Left lung (tissue), 10 donors: ENCODE results near the gene THAP6. TPM values are rescaled to one million over a fixed set of nuclear protein-coding genes. Genes with fewer than 3 reads are reported as not detected.
"Not testable (repeated sequence)": the region's sequence is repeated elsewhere in the genome, so short reads cannot be mapped to it uniquely, and the experiment has no call there.

Experiments used
- ATAC-seq: fragments of 200-7000 bp; cut with Tn5 transposase; one replicate; pipeline ENCODE4 v1.9.1; 2020; ENCODE audit warnings: moderate library complexity
- DNase-seq, 4 donors: peaks; one replicate each; pipeline ENCODE4 v3.0.0-alpha.2; 2013 to 2020
- H3K27ac ChIP-seq, 2 donors: fragments of 200-600 bp; sonication (generic) in 1 of 2; one replicate each; pipeline versions ENCODE4 v1.5.0 to v1.8.0; 2020 to 2021
- H3K27me3 ChIP-seq, 2 donors: fragments of 200-600 bp; sonication (generic) in 1 of 2; one replicate each; pipeline versions ENCODE4 v1.5.0 to v1.8.0; 2020 to 2021
- H3K36me3 ChIP-seq, 2 donors: fragments of 200-600 bp; sonication (generic) in 1 of 2; one replicate each; pipeline versions ENCODE4 v1.5.0 to v1.8.0; 2020 to 2021
- H3K4me1 ChIP-seq, 2 donors: fragments of 200-600 bp; one replicate each; pipeline ENCODE4 v1.8.0; 2021
- H3K4me3 ChIP-seq, 2 donors: fragments of 200-600 bp; sonication (generic) in 1 of 2; one replicate each; pipeline versions ENCODE4 v1.5.0 to v1.8.0; 2020 to 2021; ENCODE audit warnings: mild to moderate bottlenecking in 1 of 2
- H3K9me3 ChIP-seq, 2 donors: fragments of 200-600 bp; sonication (generic) in 1 of 2; one replicate each; pipeline versions ENCODE4 v1.5.0 to v1.8.0; 2020 to 2021
- CTCF ChIP-seq, 2 donors: fragments of 200-600 bp; sonication (generic) in 1 of 2; IDR thresholded peaks; one replicate each; pipeline versions ENCODE4 v1.5.0 to v1.8.0; 2021; ENCODE audit warnings: antibody characterized with exemption in 2 of 2
- intact Hi-C, 2 donors: fragments of 100-400 bp; cut with DNase I; formaldehyde crosslinking; loops; one replicate each; pipeline versions ENCODE4 v1.11.2 to v1.14.2; 2022
- polyA plus RNA-seq, 6 donors: library from polyadenylated mRNA; unstranded; fragments of 120-200 nt; gene quantifications; one replicate each; pipeline ENCODE4 v1.2.1, GENCODE V29; 2013; ENCODE audit not compliant: insufficient read length in 6 of 6
- total RNA-seq, 2 donors: library from RNA; stranded (reverse); fragmentation: NEBNext Ultra II Directional; extraction: Animal tissue kit (Norgen Biotek cat#: 25700); gene quantifications; one replicate each; pipeline ENCODE4 v1.2.1, GENCODE V29; 2021
- donor health status: DM: no; HTN: yes; CAD: no.
- donor health status: DM: no; HTN: no; CAD: no.

THAP6 gene
- total and polyA plus RNA-seq, 8 donors = 16.8 to 33.0 (median 28.4) TPM

- DNase-seq (no peak), ATAC-seq (no peak)
- no peak for TF ChIP-seq CTCF (IDR thresholded peaks at IDR 0.05)
- Histone ChIP-seq H3K27me3 (no peaks in the 10 kb centered on the region), H3K9me3 (no peaks in the 10 kb centered on the region), H3K27ac (peak overlapping the region; percentile 1 to 99), H3K4me3 (peak overlapping the region in 1 of 2 donors; percentile 87), H3K36me3 (peaks cover 0 to 12% of the 10 kb centered on the region in 2 donors), H3K4me1 (peaks cover 24 to 46% of the 10 kb centered on the region in 2 donors)
- intact Hi-C loops = no loop called here
Measured at GRCh38 chr4:75511841-75512240, 2.4 kb upstream of the THAP6 start.

DNA sequence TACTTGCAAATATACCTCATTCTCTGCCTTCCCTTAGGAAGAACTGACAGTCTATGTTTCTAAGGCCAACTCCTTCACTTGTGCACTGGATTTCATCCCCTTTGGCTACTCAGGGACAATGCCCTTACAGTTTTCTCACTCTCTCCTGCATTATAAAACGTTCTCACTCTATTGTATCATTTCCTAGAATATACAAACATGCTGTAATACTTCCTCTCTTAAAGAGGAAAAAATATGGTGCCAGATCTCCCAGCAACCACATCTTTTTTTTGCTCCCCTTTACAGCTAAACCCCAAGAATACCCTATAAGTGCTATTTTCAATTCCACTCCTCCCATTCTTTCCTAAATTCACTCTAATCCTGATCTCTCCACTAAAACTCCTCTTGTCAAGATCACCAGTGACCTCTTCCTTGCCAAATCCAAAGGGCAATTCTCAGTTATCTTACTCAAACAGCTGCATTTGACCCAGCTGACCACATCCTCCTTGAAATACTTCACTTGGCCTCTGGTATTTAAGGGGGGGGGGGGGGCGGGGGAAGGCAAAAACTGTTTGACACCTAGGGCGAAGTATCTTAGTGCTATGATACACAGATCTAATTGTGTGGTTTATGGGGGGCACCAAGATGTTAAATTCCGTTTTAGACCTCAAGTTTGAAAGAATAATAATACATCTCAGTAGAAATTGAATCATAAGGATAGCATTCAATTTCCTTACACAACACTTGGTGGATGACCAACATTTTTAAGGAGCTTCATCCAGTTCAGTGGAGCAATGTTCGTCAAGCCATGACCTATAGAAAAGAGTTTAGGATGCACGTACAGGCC is 1.7 kb upstream of the THAP6 start:
- DNase-seq = peak in 1 of 4 donors; percentile 10
- Histone ChIP-seq H3K9me3 (no peaks in the 10 kb centered on the region), H3K36me3 (peaks cover 5 to 12% of the 10 kb centered on the region in 2 donors), H3K4me1 (peaks cover 24 to 46% of the 10 kb centered on the region in 2 donors), H3K27me3 (no peaks in the 10 kb centered on the region), H3K4me3 (peak overlapping the region in 1 of 2 donors; percentile 87), H3K27ac (peak overlapping the region; percentile 97 to 99)
- no peak for ATAC-seq
- TF ChIP-seq CTCF (IDR thresholded peaks at IDR 0.05) = no peak
- intact Hi-C loops = no loop called here

- no peak for DNase-seq
- no peak for TF ChIP-seq CTCF (IDR thresholded peaks at IDR 0.05)
- H3K27me3 ChIP-seq = no peaks in the 10 kb centered on the region
- H3K4me3 ChIP-seq = peak overlapping the region; percentile 74 to 87
- peak; percentile 5 for ATAC-seq
- peak overlapping the region; percentile 97 to 99 for H3K27ac ChIP-seq
- no peaks in the 10 kb centered on the region for H3K9me3 ChIP-seq
- peaks cover 24 to 49% of the 10 kb centered on the region in 2 donors for H3K4me1 ChIP-seq
- intact Hi-C loops = no loop called here
- peaks cover 5 to 18% of the 10 kb centered on the region in 2 donors for H3K36me3 ChIP-seq
Measured at GRCh38 chr4:75513526-75514130, 645 bp upstream of the THAP6 start.

DNA sequence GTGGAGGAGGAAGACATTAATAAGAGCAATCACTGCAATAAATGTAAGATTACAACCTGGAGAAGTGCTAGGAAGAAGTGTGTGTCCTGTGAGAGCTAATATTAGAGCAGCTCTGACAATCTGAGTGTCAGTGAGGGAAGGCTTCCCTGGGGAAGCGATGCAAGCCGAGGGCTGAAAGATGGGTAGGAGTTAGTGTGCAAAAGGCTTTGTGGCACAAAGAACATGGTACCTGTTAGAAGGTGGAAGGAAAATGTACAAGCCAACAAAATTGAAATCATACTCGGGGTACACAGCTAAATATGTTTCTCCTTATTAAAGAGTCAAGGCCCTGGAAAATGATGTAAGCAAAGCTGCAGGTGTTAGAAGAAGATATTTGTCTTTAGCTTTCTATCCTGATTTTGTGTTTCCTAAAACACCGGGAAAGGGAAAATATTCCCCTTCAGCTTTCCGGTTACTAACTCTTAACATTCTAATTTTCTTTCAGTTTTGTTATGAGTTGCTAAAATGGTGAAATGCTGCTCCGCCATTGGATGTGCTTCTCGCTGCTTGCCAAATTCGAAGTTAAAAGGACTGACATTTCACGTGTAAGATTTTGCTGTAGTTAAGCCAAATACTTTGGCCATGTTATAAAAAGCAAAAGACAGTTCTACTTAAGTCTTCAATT is 808 bp downstream of the THAP6 start:
- Histone ChIP-seq H3K9me3 (no peaks in the 10 kb centered on the region), H3K4me3 (peak overlapping the region; percentile 74 to 87), H3K27ac (peak overlapping the region; percentile 97 to 99), H3K36me3 (peaks cover 5 to 23% of the 10 kb centered on the region in 2 donors), H3K4me1 (peaks cover 24 to 48% of the 10 kb centered on the region in 2 donors), H3K27me3 (no peaks in the 10 kb centered on the region)
- intact Hi-C loops = no loop called here
- peak; percentile 0 for ATAC-seq
- TF ChIP-seq CTCF (IDR thresholded peaks at IDR 0.05) = no peak
- DNase-seq = peak in 1 of 4 donors; percentile 6

DNA sequence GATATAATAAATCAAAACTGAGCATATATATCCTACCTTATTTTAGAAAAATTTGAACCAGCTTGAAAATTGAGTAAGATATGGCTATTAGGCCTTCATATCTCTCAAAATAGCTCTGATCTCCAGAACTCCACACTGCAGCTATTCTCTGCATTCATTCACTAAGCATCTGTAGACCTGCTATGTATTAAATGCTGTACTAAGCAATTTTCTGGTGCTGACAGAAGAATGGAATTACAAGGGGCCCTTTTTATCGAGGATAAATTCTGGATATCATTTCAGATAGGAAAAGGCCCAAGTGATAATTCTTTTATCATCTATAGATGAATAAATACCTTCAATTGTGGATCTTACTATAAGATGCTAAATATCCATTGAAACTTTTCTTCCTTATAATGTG is 1.9 kb downstream of the THAP6 start:
- DNase-seq (no peak), ATAC-seq (no peak)
- no peaks in the 10 kb centered on the region for H3K27me3 ChIP-seq
- H3K9me3 ChIP-seq = no peaks in the 10 kb centered on the region
- H3K27ac ChIP-seq = no peak overlapping the region
- H3K36me3 ChIP-seq = peaks cover 5 to 23% of the 10 kb centered on the region in 2 donors
- TF ChIP-seq CTCF (IDR thresholded peaks at IDR 0.05) = no peak
- H3K4me1 ChIP-seq = peaks cover 24 to 37% of the 10 kb centered on the region in 2 donors
- H3K4me3 ChIP-seq = no peak overlapping the region
- intact Hi-C loops = no loop called here

GRCh38 chr4:75519452-75519851 is 5.2 kb downstream of the THAP6 start:
- H3K27ac ChIP-seq, DNase-seq, H3K9me3 ChIP-seq, H3K27me3 ChIP-seq, H3K4me3 ChIP-seq, ATAC-seq, intact Hi-C loops: not testable (repeated sequence)
- H3K4me1 ChIP-seq = peaks cover 6 to 14% of the 10 kb centered on the region in 2 donors
- peaks cover 5 to 43% of the 10 kb centered on the region in 2 donors for H3K36me3 ChIP-seq
